Amygdala (tissue), 56 donors: ENCODE data around the gene RFPL4AL1.
"Not testable (repeated sequence)": the region's sequence is repeated elsewhere in the genome, so short reads cannot be mapped to it uniquely, and the experiment has no call there.

Experiments used
- DNase-seq, 56 donors: peaks; one replicate each; lab custom pipeline; 2025; lab: John Stamatoyannopoulos, UW

The RFPL4AL1 gene

GRCh38 chr19:55768818-55769217, at the start of gene RFPL4AL1:
TSS of gene RFPL4AL1 (plus strand) at chr19:55769118. CDS start at chr19:55771805, 2,687 bp downstream.
- DNase-seq: not testable (repeated sequence)

- DNase-seq: no peak
Observed at GRCh38 chr19:55720214-55720746, 48.6 kb upstream of the RFPL4AL1 start.

- no peak for DNase-seq
Observed at GRCh38 chr19:55720801-55721200, 48.1 kb upstream of the RFPL4AL1 start.

DNA sequence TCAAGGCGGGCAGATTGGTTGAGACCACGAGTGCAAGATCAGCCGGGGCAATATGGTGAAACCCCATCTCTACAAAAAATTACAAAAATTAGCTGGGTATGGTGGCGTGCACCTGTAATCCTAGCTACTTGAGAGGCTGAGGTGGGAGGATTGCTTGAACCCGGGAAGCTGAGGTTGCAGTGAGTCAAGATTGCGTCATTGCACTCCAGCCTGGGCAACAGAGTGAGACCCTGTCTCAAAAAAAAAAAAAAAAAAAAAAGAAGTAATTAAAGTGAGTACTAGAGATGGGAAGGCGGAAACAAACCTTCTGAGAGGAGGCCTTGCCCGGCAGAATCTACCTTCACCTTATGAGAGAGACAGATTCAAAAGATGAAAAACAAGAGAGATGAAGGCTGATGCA, 45.4 kb upstream of the RFPL4AL1 start:
- DNase-seq: no peak

DNA sequence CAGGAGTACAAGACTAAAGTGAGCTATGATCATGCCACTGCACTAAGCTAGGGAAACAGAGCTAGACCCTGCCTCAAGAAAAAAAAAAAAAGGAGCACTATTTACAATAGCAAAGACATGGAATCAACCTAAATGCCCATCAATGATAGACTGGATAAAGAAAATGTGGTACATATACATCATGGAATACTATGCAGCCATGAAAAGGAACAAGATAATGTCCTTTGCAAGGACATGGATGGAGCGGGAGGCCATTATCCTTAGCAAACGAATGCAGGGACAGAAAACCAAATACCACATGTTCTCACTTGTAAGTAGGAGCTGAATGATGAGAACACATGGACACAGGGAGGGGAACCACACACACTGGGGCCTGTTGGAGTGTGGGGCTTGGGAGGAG, 38.5 kb upstream of the RFPL4AL1 start:
- DNase-seq: not testable (repeated sequence)

GRCh38 chr19:55738302-55738701, 30.6 kb upstream of the RFPL4AL1 start, which contains the start of gene NLRP9:
TSS of gene NLRP9 (minus strand) at chr19:55738402. CDS start at chr19:55738374, 28 bp downstream.
- DNase-seq: no peak

GRCh38 chr19:55750715-55751114, 18.2 kb upstream of the RFPL4AL1 start:
- DNase-seq: no peak

- no peak for DNase-seq
Observed at GRCh38 chr19:55753401-55753800, 15.5 kb upstream of the RFPL4AL1 start.

DNA sequence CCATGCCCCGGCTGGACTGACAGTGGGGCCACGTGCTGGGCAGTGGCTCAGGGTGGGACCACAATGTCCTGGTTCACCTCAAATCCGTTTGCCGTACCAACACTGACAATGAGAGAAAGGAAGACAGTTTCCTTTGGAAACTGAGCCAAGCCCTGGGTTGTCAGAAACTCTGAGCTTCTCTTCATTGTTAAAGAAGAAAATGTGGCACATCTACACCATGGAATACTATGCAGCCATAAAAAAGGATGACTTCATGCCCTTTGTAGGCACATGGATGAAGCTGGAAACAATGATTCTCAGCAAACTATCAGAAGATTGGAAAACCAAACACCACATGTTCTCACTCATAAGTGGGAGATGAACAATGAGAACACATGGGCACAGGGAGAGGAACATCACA, 12.1 kb upstream of the RFPL4AL1 start:
- DNase-seq: not testable (repeated sequence)

- DNase-seq: not testable (repeated sequence)
Observed at GRCh38 chr19:55758797-55759196, 10.1 kb upstream of the RFPL4AL1 start, which contains the start of gene RFPL4A. TSS of gene RFPL4A (plus strand) at chr19:55759097. CDS start at chr19:55761801, 2,704 bp downstream.

DNA sequence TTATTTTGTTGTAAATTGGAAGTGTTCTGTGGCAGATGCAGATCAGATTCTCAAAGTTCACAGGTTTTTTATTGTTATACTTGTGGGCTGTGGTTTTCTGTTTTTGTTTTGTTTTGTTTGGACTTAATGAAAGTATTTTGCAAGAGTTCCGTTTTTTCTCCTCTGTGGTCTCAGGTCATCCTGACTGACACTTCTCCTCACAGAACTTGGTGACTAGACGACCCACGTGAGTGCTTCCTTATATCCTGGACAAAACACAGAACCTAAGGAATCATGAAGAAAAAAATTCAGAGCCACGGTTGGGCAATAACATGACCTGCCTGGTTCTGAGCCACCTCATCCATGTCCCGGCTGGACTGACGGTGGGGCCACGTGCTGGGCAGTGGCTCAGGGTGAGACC, 2.5 kb upstream of the RFPL4AL1 start:
- DNase-seq: peak in 5 of 56 donors; percentile 0 to 38 (median 5)

DNA sequence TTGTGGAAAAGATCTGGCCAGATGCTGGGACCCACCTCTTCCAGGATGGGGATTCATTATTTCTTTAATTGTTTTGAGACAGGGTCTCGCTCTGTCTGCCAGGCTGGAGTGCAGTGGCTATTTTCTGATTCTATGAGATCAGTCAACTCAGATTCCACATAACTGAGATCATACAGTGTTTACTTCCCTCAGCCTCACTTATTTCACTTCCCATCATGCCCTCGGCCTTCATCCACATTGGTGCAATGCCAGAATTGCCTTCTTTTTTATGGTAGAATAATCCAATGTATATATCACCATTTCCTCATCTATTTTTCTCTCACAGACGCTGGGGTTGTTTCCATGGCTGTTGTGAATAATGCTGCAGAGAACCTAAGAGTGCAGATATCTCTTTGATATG, 714 bp downstream of the RFPL4AL1 start:
- not testable (repeated sequence) for DNase-seq

- DNase-seq: no peak
Observed at GRCh38 chr19:55777528-55777927, 8.6 kb downstream of the RFPL4AL1 start.

- DNase-seq: no peak
Observed at GRCh38 chr19:55778331-55778730, 9.4 kb downstream of the RFPL4AL1 start.

- DNase-seq: no peak
Observed at GRCh38 chr19:55781112-55781511, 12.2 kb downstream of the RFPL4AL1 start.

GRCh38 chr19:55795021-55795420, 26.1 kb downstream of the RFPL4AL1 start:
- DNase-seq: no peak

DNA sequence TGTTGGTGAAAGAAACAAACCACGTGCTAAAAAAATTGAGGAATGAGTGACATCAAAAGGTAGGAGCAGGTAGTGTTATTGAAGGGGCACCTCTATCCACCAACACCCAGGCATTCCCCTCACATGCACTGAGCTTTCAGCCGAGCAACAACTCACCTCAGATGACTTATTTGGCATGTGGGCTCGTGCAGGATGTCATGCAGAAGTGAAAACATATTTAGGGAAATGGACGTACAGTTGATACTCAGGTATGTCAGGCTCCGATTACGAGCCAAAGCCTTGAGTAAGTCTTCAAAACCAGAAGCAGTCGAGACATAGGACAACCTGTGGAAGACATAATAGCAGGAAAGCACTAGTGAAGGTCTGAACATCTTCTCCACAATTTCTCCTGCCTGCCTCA, 32.5 kb downstream of the RFPL4AL1 start:
- no peak for DNase-seq

DNA sequence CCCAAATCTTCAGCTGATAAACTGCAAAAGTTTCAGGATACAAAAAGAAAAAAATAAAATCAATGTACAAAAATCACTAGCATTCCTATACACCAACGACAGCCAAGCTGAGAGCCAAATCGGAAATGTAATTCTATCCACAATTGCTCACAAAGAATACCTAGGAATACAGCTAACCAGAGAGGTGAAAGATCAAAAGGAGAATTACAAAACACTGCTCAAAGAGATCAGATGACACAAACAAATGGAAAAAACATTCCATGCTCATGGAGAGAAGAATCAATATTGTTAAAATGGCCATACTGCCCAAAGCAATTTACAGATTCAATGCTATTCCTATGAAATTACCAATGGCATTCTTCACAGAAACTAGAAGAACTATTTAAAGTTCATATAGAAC, 33.4 kb downstream of the RFPL4AL1 start:
- DNase-seq: no peak

- DNase-seq: peak in 7 of 56 donors; percentile 1 to 35 (median 2)
Observed at GRCh38 chr19:55809381-55810058, 40.6 kb downstream of the RFPL4AL1 start.

- DNase-seq: no peak
Observed at GRCh38 chr19:55811340-55811739, 42.4 kb downstream of the RFPL4AL1 start.

GRCh38 chr19:55812449-55812848, 43.5 kb downstream of the RFPL4AL1 start:
- no peak for DNase-seq

DNA sequence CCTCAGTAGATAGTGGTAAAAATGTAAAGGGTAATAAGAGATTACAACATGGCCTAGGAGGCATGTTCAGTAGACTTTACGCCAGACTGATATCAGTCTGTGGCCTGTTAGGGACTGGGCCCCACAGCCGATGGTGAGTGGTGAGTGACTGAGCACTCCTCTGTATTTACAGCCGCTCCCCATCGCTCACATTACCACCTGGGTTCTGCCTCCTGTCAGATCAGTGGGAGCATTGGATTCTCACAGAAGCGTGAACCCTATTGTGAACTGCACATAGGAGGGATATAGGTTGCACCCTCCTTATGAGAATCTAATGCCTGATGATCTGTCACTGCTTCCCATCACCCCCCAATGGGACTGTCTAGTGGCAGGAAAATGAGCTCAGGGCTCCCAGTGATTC, 45.0 kb downstream of the RFPL4AL1 start:
- DNase-seq: no peak
